ENCODE data around the gene UBE3D. TPM values are rescaled to one million over a fixed set of nuclear protein-coding genes. Genes with fewer than 3 reads are reported as not detected.

The UBE3D gene
- polyA plus RNA-seq, 2 of the 4 experiments (the other 2 are of a cell fraction), result 4.4 to 6.2 TPM

DNA sequence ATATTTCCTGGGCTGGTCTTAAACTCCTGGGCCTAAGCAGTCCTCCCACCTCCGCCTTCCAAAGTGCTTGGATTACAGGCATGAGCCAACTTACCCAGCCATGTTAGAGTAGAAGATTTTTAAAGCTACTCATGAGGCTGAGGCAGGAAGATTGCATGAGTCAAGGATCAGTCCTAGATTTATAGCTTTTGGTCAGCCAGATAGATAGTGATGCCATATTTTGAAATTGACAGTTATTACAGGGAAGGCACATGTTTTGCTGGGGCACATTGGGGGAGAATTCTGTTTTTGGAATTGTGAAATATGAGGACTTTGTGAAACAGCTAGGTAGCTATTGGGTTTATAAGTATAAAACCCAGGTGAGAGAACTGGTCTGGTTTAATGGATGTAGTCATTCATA lies 42.7 kb upstream of the UBE3D start (continued):
- TF ChIP-seq, protein P1, sequence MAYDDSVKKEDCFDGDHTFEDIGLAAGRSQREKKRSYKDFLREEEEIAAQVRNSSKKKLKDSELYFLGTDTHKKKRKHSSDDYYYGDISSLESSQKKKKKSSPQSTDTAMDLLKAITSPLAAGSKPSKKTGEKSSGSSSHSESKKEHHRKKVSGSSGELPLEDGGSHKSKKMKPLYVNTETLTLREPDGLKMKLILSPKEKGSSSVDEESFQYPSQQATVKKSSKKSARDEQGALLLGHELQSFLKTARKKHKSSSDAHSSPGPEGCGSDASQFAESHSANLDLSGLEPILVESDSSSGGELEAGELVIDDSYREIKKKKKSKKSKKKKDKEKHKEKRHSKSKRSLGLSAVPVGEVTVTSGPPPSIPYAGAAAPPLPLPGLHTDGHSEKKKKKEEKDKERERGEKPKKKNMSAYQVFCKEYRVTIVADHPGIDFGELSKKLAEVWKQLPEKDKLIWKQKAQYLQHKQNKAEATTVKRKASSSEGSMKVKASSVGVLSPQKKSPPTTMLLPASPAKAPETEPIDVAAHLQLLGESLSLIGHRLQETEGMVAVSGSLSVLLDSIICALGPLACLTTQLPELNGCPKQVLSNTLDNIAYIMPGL (CRISPR knock-in tag; IDR thresholded peaks at IDR 0.05; ENCODE audit: borderline replicate concordance), result no peak
- TF ChIP-seq POLR2A (IDR thresholded peaks at IDR 0.05; ENCODE audit: low read length) (no peak), CHD2 (IDR thresholded peaks at IDR 0.05; ENCODE audit: low read length, partially characterized antibody) (no peak), CEBPB (IDR thresholded peaks at IDR 0.05) (no peak), RNF2 (IDR thresholded peaks at IDR 0.05; ENCODE audit: borderline replicate concordance, low read depth) (no peak), RFX5 (IDR thresholded peaks at IDR 0.05) (no peak), EHMT2 (IDR thresholded peaks at IDR 0.05; ENCODE audit: low read depth) (no peak), MYC (IDR thresholded peaks at IDR 0.05; ENCODE audit: borderline replicate concordance, low read length) (no peak)
- TF ChIP-seq, protein P2, sequence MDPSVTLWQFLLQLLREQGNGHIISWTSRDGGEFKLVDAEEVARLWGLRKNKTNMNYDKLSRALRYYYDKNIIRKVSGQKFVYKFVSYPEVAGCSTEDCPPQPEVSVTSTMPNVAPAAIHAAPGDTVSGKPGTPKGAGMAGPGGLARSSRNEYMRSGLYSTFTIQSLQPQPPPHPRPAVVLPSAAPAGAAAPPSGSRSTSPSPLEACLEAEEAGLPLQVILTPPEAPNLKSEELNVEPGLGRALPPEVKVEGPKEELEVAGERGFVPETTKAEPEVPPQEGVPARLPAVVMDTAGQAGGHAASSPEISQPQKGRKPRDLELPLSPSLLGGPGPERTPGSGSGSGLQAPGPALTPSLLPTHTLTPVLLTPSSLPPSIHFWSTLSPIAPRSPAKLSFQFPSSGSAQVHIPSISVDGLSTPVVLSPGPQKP (IDR thresholded peaks at IDR 0.05; ENCODE audit: low read depth, low read length), result no peak

DNA sequence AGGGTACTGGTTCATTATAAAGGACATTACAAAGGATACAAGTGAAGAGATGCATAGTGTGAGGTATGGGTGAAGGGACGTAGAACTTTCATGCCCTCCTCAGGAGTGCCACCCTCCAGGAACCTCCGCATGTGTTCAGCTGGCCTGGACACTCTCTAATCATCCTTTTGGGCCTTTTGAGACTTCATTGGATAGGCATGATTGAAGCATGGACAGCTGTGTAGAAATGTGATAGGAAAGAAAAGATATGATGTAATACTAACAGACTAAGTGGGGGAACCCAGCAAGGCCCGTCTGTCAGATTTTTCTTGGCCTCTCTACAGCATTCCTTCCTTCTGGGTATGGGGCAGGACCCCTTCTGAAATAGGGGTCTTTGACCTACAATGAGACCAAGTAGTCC lies 32.9 kb upstream of the UBE3D start:
- Histone ChIP-seq H3K4me1 (no peaks in the 10 kb centered on the region), H3K4me3 (no peak overlapping the region), H3K9me3 (no peaks in the 10 kb centered on the region), H3K4me2 (no peak overlapping the region), H3K27ac (no peak overlapping the region)
- TF ChIP-seq, protein P3, sequence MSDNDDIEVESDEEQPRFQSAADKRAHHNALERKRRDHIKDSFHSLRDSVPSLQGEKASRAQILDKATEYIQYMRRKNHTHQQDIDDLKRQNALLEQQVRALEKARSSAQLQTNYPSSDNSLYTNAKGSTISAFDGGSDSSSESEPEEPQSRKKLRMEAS (IDR thresholded peaks at IDR 0.05), result no peak
- no peak for TF ChIP-seq HOXA7 (CRISPR knock-in tag; IDR thresholded peaks at IDR 0.05)
- no peak for TF ChIP-seq SREBF2 (IDR thresholded peaks at IDR 0.05)
- no peak for TF ChIP-seq EP300 (IDR thresholded peaks at IDR 0.05)
- TF ChIP-seq MYC (IDR thresholded peaks at IDR 0.05; ENCODE audit: borderline replicate concordance, low read length), result no peak
- TF ChIP-seq PHF8 (IDR thresholded peaks at IDR 0.05; ENCODE audit: borderline replicate concordance, low read depth), result no peak
- no peak for TF ChIP-seq HDAC2 (IDR thresholded peaks at IDR 0.05)
- no peak for TF ChIP-seq BHLHE40 (IDR thresholded peaks at IDR 0.05; ENCODE audit: low read depth, low read length)
- TF ChIP-seq TFCP2L1 (CRISPR knock-in tag; IDR thresholded peaks at IDR 0.05), result no peak
- TF ChIP-seq FOXS1 (CRISPR knock-in tag; IDR thresholded peaks at IDR 0.05), result no peak
- TF ChIP-seq HOXB13 (CRISPR knock-in tag; IDR thresholded peaks at IDR 0.05; ENCODE audit: low read depth), result no peak
- TF ChIP-seq EHF (CRISPR knock-in tag; IDR thresholded peaks at IDR 0.05), result no peak
- TF ChIP-seq, protein P4, sequence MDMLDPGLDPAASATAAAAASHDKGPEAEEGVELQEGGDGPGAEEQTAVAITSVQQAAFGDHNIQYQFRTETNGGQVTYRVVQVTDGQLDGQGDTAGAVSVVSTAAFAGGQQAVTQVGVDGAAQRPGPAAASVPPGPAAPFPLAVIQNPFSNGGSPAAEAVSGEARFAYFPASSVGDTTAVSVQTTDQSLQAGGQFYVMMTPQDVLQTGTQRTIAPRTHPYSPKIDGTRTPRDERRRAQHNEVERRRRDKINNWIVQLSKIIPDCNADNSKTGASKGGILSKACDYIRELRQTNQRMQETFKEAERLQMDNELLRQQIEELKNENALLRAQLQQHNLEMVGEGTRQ (IDR thresholded peaks at IDR 0.05), result no peak
- no peak for TF ChIP-seq GATA3 (IDR thresholded peaks at IDR 0.05; ENCODE audit: borderline replicate concordance)
- TF ChIP-seq JUN (IDR thresholded peaks at IDR 0.05), result no peak
- no peak for TF ChIP-seq RCOR1 (IDR thresholded peaks at IDR 0.05; ENCODE audit: low read depth, low read length)
- TF ChIP-seq CEBPB (IDR thresholded peaks at IDR 0.05), result no peak
- TF ChIP-seq RAD21 (conservative IDR thresholded peaks at IDR 0.05 in 1 of 2, IDR thresholded peaks at IDR 0.05 in 1 of 2), result no peak
- TF ChIP-seq ZFP36 (IDR thresholded peaks at IDR 0.05; ENCODE audit: borderline replicate concordance, partially characterized antibody), result no peak
- TF ChIP-seq HEYL (CRISPR knock-in tag; IDR thresholded peaks at IDR 0.05), result no peak
- ATAC-seq (no peak), DNase-seq (ENCODE audit: low read depth in 1 of 2, low spot score in 1 of 2) (no peak), FAIRE-seq (no peak)
- ChIA-PET POLR2A (no interaction called here), CTCF (interaction anchor here (1.0 to 1.4 kb wide), 2 partner anchors 15 to 413 kb away, joined by 3 read pairs; no protein-coding TSS in a partner anchor)
- WGBS (ENCODE audit: missing lambda C conversion rate), result 84% methylated on average over 3 of the region's 3 CpGs

Data from A549 (cell line).